Esophagus muscularis mucosa (tissue), 4 donors: ENCODE results near the gene PXDN.
"Not testable (repeated sequence)": the region's sequence is repeated elsewhere in the genome, so short reads cannot be mapped to it uniquely, and the experiment has no call there.

Experiments
- EP300 ChIP-seq: sonication (generic); formaldehyde crosslinking; IDR thresholded peaks from one replicate; pipeline ENCODE4 v1.6.1; 2017; ENCODE audit warnings: antibody characterized with exemption
- POLR2A ChIP-seq: fragments of 450-650 bp; IDR thresholded peaks from one replicate; pipeline ENCODE4 v1.6.1; 2017; ENCODE audit warnings: antibody characterized with exemption, moderate library complexity, mild to moderate bottlenecking, low read depth
- POLR2AphosphoS5 ChIP-seq, 2 donors: sonication (generic); formaldehyde crosslinking; IDR thresholded peaks; one replicate each; pipeline ENCODE4 v1.6.1; 2017; ENCODE audit warnings: antibody characterized with exemption in 2 of 2
- TF ChIP-seq, protein P1 (sequence below), 3 experiments: fragments of 200-600 bp in 2 of 3; fragments of 450-650 bp in 1 of 3; sonication (generic) in 2 of 3; IDR thresholded peaks; one replicate each; pipeline ENCODE4 v1.5.1; 2017 to 2019; ENCODE audit warnings: antibody characterized with exemption in 3 of 3, mild to moderate bottlenecking in 2 of 3, moderate library complexity in 1 of 3

DNA sequence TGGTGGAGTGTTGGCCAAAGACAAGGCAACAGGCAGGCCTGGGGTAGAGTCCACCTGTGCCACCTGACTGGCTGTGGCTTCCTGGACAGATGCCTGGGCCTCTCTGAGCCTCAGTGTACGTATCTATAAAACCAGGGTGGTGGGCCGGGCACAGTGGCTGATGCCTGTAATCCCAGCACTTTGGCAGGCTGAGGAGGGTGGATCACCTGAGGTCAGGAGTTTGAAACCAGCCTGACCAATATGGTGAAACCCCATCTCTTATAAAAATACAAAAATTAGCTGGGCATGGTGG, 28.4 kb downstream of the PXDN start:
- TF ChIP-seq, protein P1, sequence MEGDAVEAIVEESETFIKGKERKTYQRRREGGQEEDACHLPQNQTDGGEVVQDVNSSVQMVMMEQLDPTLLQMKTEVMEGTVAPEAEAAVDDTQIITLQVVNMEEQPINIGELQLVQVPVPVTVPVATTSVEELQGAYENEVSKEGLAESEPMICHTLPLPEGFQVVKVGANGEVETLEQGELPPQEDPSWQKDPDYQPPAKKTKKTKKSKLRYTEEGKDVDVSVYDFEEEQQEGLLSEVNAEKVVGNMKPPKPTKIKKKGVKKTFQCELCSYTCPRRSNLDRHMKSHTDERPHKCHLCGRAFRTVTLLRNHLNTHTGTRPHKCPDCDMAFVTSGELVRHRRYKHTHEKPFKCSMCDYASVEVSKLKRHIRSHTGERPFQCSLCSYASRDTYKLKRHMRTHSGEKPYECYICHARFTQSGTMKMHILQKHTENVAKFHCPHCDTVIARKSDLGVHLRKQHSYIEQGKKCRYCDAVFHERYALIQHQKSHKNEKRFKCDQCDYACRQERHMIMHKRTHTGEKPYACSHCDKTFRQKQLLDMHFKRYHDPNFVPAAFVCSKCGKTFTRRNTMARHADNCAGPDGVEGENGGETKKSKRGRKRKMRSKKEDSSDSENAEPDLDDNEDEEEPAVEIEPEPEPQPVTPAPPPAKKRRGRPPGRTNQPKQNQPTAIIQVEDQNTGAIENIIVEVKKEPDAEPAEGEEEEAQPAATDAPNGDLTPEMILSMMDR (IDR thresholded peaks at IDR 0.05) = not testable (repeated sequence)
- not testable (repeated sequence) for TF ChIP-seq POLR2A; POLR2AphosphoS5 (IDR thresholded peaks at IDR 0.05); EP300
